Right cardiac atrium (tissue), 5 donors: Measurements from ENCODE around the gene PCDHB9. TPM values are rescaled to one million over a fixed set of nuclear protein-coding genes. Genes with fewer than 3 reads are reported as not detected.

Source experiments
- polyA plus RNA-seq: library from polyadenylated mRNA; stranded (reverse); fragments of 200-250 nt; gene quantifications from one replicate; pipeline ENCODE4 v1.2.3, GENCODE V29; 2013
- total RNA-seq, 4 donors: library from RNA; stranded (reverse); fragmentation: NEBNext Ultra II Directional; extraction: Animal tissue kit (Norgen Biotek cat#: 25700); gene quantifications; one replicate each; pipeline ENCODE4 v1.2.1, GENCODE V29; 2021
- donor health status: healthy with polysubstance abuse.
- donor health status: DM: no; HTN: yes; CAD: no.
- donor health status: DM: no; HTN: no; CAD: no.
- donor health status: DM: no; HTN: yes; CAD: no; lungs with severe emphysema.
- donor health status: DM: yes; HTN: yes; CAD: no.

The PCDHB9 gene
- total and polyA plus RNA-seq, 5 donors: 0.63 to 2.4 (median 1.9) TPM

Other genes starting within 250 kb of the PCDHB9 start
Only the 30 nearest of the 37 such genes appear.
- not detected for gene PCDHB1, start 135.8 kb upstream of the PCDHB9 start, total RNA-seq
- gene PCDHB1, start 135.8 kb upstream of the PCDHB9 start, polyA plus RNA-seq: not detected
- 1 to 10 TPM; 1.4 to 1.9 (median 1.5) TPM for gene PCDHB2, start 92.5 kb upstream of the PCDHB9 start, total RNA-seq
- 0.59 TPM for gene PCDHB2, start 92.5 kb upstream of the PCDHB9 start, polyA plus RNA-seq
- 1 to 10 TPM in 3 of 4 donors, under 1 TPM in 1; 0.94 to 1.7 (median 1.4) TPM for gene PCDHB3, start 86.7 kb upstream of the PCDHB9 start, total RNA-seq
- gene PCDHB3, start 86.7 kb upstream of the PCDHB9 start, polyA plus RNA-seq: 0.61 TPM
- gene PCDHB4, start 65.3 kb upstream of the PCDHB9 start, total RNA-seq: 1 to 10 TPM; 2.6 to 3.6 (median 3.1) TPM
- gene PCDHB4, start 65.3 kb upstream of the PCDHB9 start, polyA plus RNA-seq: 1.3 TPM
- gene PCDHB5, start 52.0 kb upstream of the PCDHB9 start, total RNA-seq: 1 to 10 TPM; 2.5 to 3.1 (median 2.7) TPM
- 1.3 TPM for gene PCDHB5, start 52.0 kb upstream of the PCDHB9 start, polyA plus RNA-seq
- gene PCDHB6, start 37.1 kb upstream of the PCDHB9 start, total RNA-seq: under 1 TPM; 0.42 to 0.76 (median 0.58) TPM
- 0.34 TPM for gene PCDHB6, start 37.1 kb upstream of the PCDHB9 start, polyA plus RNA-seq
- gene PCDHB7, start 14.5 kb upstream of the PCDHB9 start, total RNA-seq: 1 to 10 TPM in 3 of 4 donors, under 1 TPM in 1; 0.79 to 1.7 (median 1.6) TPM
- gene PCDHB7, start 14.5 kb upstream of the PCDHB9 start, polyA plus RNA-seq: 0.57 TPM
- gene PCDHB8, start 9.4 kb upstream of the PCDHB9 start, total RNA-seq: 1 to 10 TPM; 2.2 to 5.2 (median 2.6) TPM
- gene PCDHB8, start 9.4 kb upstream of the PCDHB9 start, polyA plus RNA-seq: 0.84 TPM
- 1 to 10 TPM; 1.8 to 2.6 (median 2.3) TPM for gene PCDHB16, start 4.8 kb upstream of the PCDHB9 start, total RNA-seq
- 1.3 TPM for gene PCDHB16, start 4.8 kb upstream of the PCDHB9 start, polyA plus RNA-seq
- 1 to 10 TPM; 1.1 to 2.0 (median 1.5) TPM for gene PCDHB10, start 5.2 kb downstream of the PCDHB9 start, total RNA-seq
- 1.00 TPM for gene PCDHB10, start 5.2 kb downstream of the PCDHB9 start, polyA plus RNA-seq
- 1 to 10 TPM; 1.9 to 2.9 (median 2.5) TPM for gene PCDHB11, start 12.5 kb downstream of the PCDHB9 start, total RNA-seq
- gene PCDHB11, start 12.5 kb downstream of the PCDHB9 start, polyA plus RNA-seq: 0.48 TPM
- gene PCDHB12, start 21.6 kb downstream of the PCDHB9 start, total RNA-seq: 1 to 10 TPM; 1.7 to 3.3 (median 2.8) TPM
- 0.72 TPM for gene PCDHB12, start 21.6 kb downstream of the PCDHB9 start, polyA plus RNA-seq
- 1 to 10 TPM; 4.3 to 5.8 (median 5.3) TPM for gene PCDHB13, start 26.8 kb downstream of the PCDHB9 start, total RNA-seq
- 1.7 TPM for gene PCDHB13, start 26.8 kb downstream of the PCDHB9 start, polyA plus RNA-seq
- 1 to 10 TPM; 4.3 to 5.9 (median 5.3) TPM for gene PCDHB14, start 36.2 kb downstream of the PCDHB9 start, total RNA-seq
- gene PCDHB14, start 36.2 kb downstream of the PCDHB9 start, polyA plus RNA-seq: 2.3 TPM
- 1 to 10 TPM; 2.9 to 6.7 (median 5.3) TPM for gene PCDHB15, start 58.2 kb downstream of the PCDHB9 start, total RNA-seq
- gene PCDHB15, start 58.2 kb downstream of the PCDHB9 start, polyA plus RNA-seq: 2.5 TPM
- gene SLC25A2, start 116.9 kb downstream of the PCDHB9 start, total RNA-seq: under 1 TPM in 2 of 4 donors, not detected in 2; 0.17 to 0.37 TPM
- 0.14 TPM for gene SLC25A2, start 116.9 kb downstream of the PCDHB9 start, polyA plus RNA-seq
- gene TAF7, start 133.6 kb downstream of the PCDHB9 start, total RNA-seq: 100 to 1,000 TPM in 1 of 4 donors, 10 to 100 TPM in 3; 86.7 to 109 (median 95.1) TPM
- gene TAF7, start 133.6 kb downstream of the PCDHB9 start, polyA plus RNA-seq: 94.6 TPM
- gene PCDHGA1, start 143.4 kb downstream of the PCDHB9 start, total RNA-seq: 1 to 10 TPM; 1.7 to 2.8 (median 1.8) TPM
- 0.70 TPM for gene PCDHGA1, start 143.4 kb downstream of the PCDHB9 start, polyA plus RNA-seq
- gene PCDHGA2, start 151.6 kb downstream of the PCDHB9 start, total RNA-seq: 1 to 10 TPM; 6.4 to 9.4 (median 7.1) TPM
- 2.2 TPM for gene PCDHGA2, start 151.6 kb downstream of the PCDHB9 start, polyA plus RNA-seq
- 1 to 10 TPM; 4.9 to 7.7 (median 5.6) TPM for gene PCDHGA3, start 156.7 kb downstream of the PCDHB9 start, total RNA-seq
- 2.1 TPM for gene PCDHGA3, start 156.7 kb downstream of the PCDHB9 start, polyA plus RNA-seq
- gene PCDHGB1, start 162.9 kb downstream of the PCDHB9 start, total RNA-seq: 1 to 10 TPM; 2.7 to 4.4 (median 3.8) TPM
- 1.3 TPM for gene PCDHGB1, start 162.9 kb downstream of the PCDHB9 start, polyA plus RNA-seq
- 1 to 10 TPM; 4.4 to 5.8 (median 5.7) TPM for gene PCDHGA4, start 167.9 kb downstream of the PCDHB9 start, total RNA-seq
- 1.7 TPM for gene PCDHGA4, start 167.9 kb downstream of the PCDHB9 start, polyA plus RNA-seq
- gene PCDHGB2, start 172.8 kb downstream of the PCDHB9 start, total RNA-seq: 1 to 10 TPM; 3.5 to 6.5 (median 5.0) TPM
- 1.9 TPM for gene PCDHGB2, start 172.8 kb downstream of the PCDHB9 start, polyA plus RNA-seq
- gene PCDHGA5, start 177.0 kb downstream of the PCDHB9 start, total RNA-seq: 1 to 10 TPM; 3.4 to 4.7 (median 4.2) TPM
- gene PCDHGA5, start 177.0 kb downstream of the PCDHB9 start, polyA plus RNA-seq: 2.0 TPM
- 1 to 10 TPM; 4.8 to 5.5 (median 5.1) TPM for gene PCDHGB3, start 183.1 kb downstream of the PCDHB9 start, total RNA-seq
- 1.7 TPM for gene PCDHGB3, start 183.1 kb downstream of the PCDHB9 start, polyA plus RNA-seq
- gene PCDHGA6, start 186.7 kb downstream of the PCDHB9 start, total RNA-seq: 1 to 10 TPM; 3.7 to 5.3 (median 4.9) TPM
- 2.2 TPM for gene PCDHGA6, start 186.7 kb downstream of the PCDHB9 start, polyA plus RNA-seq
- 1 to 10 TPM; 3.9 to 5.2 (median 4.5) TPM for gene PCDHGA7, start 195.6 kb downstream of the PCDHB9 start, total RNA-seq
- gene PCDHGA7, start 195.6 kb downstream of the PCDHB9 start, polyA plus RNA-seq: 1.8 TPM
- gene PCDHGB4, start 200.5 kb downstream of the PCDHB9 start, total RNA-seq: 1 to 10 TPM; 4.8 to 5.5 (median 5.3) TPM
- 2.0 TPM for gene PCDHGB4, start 200.5 kb downstream of the PCDHB9 start, polyA plus RNA-seq
- gene PCDHGA8, start 205.5 kb downstream of the PCDHB9 start, total RNA-seq: 1 to 10 TPM; 4.0 to 5.2 (median 4.3) TPM
- 1.3 TPM for gene PCDHGA8, start 205.5 kb downstream of the PCDHB9 start, polyA plus RNA-seq
- 1 to 10 TPM; 6.4 to 8.6 (median 6.8) TPM for gene PCDHGB5, start 210.8 kb downstream of the PCDHB9 start, total RNA-seq
- gene PCDHGB5, start 210.8 kb downstream of the PCDHB9 start, polyA plus RNA-seq: 3.3 TPM